DMS 273 (cell line): Measurements from ENCODE around the gene METTL25.

Experiments used
- DNase-seq: peaks from one replicate; lab custom pipeline; 2025; ENCODE audit not compliant: unreplicated experiment; lab: John Stamatoyannopoulos, UW

Gene METTL25

DNA sequence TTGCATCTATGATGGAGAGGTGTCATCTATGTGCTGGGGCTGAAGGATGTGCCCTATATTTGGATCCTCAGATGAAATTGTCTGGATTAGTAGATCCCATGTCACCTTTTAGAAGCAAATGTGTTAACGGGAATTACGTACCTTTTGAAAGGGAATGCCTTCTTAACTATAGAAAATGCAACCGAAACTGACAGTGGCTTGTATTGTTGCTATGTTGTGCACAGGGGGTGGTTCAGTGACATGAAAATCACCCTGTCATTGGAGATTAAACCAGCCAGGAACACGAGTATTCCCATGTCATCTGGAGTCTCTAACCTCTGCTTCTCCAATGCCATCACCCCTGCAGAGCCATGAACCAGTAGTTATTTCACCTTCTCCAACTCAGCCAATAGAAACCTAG is 110.2 kb downstream of the METTL25 start:
- no peak for DNase-seq

DNA sequence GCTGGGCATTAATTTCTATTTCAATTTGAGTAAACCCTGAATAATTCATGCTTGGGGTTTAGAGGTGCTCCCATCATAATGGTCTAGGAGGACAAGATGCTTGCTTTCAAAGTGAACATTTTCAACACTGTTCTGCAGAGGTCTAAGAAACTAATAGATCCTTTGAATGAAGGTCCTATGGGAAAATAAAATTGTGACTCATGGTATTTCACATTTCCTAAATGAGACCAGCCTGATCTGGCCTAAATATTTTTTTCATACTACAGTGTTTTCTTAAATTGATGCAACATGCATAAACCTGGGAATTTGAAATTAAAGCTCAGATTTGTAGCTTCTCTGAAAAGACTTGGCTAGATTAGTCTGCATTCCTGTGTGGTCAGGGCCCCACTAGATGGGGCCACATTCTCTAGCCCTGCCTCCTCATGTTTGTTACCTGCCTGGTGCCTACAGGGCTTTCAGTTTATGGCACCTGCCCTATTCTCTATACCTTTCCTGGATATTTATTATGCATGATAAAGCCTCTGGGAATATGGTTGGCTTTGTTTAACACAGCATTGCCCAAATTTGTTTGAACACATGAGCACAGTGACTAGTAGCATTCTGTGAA is 112.7 kb downstream of the METTL25 start:
- no peak for DNase-seq

DNA sequence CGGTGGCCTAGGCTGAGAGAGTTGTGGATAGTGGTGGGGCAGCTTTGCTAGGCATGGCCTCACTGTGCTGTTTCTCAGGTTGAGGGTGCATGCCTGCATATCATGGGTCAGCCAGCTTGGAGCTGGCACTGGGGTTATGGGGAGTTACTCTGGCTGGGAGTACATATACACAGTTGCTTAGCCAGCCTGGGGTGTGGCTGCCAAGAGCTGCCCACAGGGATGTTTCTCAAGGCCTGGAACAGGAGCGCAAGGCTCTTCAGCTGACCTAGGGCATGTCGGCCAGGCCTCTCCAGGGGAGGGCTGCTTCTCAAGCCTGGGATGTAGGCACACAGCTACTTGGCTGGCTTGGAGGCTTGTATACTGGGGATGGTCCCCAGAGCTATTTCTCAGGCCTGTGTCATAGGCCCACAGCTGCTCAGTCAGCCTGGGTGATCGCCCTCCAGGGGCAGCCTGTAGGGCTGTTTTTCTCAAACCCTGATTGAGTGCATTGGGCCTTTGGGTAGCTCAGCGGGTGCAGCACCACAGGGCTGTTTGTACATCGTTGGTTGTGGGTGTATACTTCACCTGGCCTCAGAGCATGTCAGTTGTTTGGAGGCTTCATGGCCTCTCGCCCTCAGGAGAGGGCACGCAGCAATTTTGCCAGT is 114.9 kb downstream of the METTL25 start:
- DNase-seq: no peak

DNA sequence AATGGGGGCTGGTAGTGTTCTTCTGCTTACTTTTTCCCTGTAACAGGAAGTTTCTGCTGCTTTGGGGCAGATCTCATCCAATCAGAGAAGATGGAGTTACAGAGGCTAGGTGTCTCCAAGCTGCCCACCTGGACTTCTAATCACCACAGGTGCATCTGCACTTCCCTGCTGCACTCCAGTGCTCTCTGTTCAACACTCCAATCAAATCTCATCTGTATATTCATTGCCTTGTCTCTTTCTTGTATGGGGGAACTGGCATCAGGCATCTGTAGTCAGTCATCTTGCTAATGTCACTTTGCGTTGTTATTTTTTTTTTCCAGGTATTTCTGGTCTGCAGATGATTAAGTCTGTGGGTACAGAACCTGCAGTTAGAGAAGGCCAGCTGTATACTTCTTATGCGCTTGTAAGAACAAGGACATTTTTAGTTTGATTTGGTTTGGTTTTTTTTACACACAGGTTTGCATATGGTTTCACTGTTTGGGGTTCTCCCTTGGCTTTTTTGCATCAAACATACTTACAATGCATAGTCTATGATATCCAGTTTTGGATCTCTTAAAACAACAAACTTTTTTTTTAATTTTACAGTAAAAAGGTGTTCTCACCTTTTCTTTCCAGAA is 116.0 kb downstream of the METTL25 start:
- DNase-seq: no peak

DNA sequence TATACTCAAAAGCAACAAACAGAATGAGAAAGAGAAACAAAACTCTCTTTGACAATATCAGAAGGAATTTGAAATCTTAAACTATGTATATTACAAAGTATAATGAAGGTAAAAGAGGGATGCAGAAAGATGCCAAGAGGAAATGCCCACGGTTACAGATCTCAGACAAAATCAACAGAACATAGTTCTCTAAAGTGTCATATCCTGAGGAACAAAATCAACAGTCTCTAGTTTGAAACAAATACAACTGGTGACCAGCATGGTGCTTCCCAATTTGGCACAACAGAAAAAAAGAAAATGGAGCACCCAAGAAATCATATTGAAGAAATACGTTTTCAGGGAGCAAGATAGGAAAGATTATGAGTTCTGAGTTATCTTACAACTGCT is 116.5 kb downstream of the METTL25 start:
- no peak for DNase-seq

DNA sequence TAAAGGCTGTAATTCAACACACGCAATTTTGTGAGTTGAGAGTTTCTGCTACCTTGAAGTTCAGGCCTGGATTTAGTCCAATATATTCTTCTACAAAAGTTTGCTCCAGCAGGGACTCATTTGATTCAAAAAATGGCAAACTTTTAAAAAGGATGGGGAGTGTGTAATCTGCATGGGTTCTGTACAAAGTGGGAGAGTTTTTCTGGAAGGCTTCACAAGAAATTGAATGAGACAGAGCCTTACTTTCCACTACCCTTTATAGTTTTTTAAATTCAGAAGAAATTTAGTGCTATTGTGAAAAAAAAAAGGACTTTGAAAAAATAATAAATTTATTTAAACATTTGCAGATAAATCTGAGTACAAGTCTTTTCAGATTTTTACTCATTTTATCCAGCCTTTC is 116.9 kb downstream of the METTL25 start:
- DNase-seq: no peak

DNA sequence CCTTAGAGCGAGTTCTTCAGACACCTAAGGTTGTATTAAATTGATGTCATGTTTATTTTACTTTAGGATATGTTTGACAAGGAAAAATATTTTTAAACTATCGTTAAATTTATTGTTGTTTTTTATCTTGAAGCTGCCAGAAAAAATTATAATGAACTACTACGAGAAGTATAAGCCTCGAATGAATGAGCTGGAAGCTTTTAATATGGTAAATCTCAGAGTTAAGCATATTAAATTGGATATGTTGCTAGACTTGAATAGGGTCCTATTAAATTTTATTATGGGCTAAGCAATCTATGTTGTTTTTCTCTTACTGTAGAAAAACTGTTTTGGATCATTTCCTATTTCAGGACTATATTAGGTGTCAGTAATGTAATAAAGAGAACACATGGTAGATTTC is 118.2 kb downstream of the METTL25 start:
- no peak for DNase-seq

DNA sequence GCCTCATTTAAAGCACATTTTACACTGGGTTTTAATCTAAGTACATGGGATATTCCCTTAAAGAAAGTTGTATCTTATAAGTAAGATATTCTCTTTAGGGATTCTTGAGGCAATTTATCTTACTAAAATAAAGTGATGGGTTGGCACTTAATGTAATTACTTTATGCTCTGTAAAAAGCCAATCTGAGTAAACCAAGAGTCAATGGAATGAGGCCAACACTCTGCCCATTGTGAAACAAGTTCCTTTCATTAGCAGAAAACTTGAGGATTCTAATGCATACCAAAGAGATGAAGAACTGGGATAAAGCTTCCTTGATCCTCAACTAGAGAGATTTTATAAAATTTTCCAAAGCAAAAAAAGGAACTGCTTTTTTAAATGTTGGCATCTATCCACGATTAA is 121.2 kb downstream of the METTL25 start:
- DNase-seq: no peak

DNA sequence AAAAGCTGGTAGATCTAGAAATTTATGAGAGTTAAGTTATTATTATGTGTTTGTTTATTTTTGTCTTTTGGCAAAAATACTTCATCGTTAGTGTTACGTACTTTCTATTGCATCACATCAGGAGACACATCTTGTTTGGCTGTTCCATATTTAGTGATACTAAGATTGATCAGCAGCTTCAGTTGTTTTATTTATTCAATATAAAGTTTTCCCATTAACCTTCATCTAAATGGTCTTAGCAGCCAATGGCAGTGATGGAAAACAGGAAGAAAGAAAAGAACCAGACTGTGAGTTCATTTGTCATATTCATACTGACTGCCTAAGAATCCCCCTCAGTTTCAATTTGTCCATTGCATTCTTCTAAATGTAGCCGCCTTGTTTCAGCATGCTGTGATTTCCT is 122.3 kb downstream of the METTL25 start:
- no peak for DNase-seq

DNA sequence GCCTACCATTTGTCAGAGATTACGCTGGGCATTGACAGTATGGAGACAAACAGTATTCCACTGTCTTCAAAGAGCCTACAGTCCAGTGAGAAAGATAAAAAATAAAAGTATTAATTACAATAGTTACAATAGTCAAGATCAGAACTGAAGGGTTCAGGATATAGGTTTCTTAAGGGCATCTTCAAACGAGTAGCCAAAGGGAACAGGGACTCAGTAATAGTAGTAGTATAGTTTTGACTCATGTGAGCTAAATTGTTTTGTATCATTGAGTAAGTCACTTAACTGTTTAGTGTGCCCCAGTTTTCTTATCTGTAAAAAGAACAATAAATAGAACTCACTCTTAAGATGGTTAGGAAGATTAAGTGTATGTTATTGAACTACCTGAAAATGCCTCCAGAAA is 123.6 kb downstream of the METTL25 start:
- no peak for DNase-seq

DNA sequence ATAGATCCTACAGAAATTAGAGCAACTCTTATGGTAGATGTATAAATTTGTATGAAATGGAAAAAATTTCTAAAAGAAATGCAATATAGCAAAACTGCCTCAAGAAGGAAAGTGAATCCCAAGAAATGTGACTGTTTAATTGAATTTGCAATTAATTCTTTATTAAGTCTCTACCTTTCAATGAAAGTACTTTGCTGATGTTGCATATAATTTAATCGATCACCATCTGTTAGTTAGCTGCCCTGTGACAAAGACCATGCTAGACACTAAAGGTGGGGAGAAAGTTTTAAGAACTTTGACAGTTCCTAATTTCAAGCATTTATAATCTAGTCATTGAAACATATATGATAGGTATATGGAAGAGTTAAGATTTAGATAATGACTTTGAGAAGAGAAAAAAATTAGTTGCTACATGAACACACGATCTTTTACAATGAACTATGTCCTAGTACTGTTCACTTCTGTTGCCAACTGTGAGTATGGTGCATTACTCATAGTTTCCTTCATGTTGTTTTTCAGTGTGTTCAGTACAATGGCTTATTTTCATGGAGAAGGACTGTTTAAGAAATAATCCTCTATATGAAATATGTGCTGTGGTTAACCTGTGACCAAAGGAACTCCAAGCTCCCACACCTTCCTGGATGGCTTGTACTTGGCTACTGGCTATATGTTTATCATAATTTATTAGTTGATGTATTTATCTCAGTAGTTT is 128.4 kb downstream of the METTL25 start:
- DNase-seq: no peak

DNA sequence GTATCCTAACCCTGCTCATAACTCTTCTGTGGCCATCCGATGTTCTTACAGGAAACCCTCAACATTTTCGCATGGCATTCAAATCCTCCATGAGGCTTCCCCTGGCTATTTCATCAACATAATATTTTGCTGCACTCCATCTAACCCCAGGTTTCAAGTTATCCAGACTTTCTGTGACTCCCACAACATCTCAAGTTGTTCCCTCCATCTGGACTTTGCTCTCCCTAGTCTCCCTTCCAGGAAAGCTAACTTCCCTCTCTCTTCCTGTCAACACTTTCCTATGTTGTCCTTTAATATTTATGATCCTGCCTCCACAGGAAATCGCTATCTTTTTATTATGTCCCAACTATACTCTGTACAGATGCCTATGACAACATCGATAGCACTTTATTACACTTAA is 146.1 kb downstream of the METTL25 start:
- DNase-seq: no peak

DNA sequence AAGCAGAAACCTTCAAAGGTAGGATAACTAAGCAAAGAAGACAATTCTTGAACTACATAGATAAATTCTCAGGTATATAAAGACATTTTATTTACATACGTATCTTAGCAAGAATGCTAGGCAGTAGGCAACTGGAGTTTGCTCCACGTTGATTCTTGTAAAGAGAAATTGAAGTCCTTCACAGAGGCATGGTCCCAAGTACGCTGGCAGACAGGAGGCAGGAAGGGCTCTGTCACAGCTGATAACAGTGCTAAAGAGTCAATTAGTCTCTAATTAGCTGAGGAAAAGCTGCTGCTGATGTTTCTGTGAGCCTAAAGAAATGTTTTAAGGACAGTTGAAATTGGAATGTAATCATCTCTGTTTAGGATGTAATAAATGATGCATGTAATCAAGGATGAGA is 146.8 kb downstream of the METTL25 start:
- no peak for DNase-seq

DNA sequence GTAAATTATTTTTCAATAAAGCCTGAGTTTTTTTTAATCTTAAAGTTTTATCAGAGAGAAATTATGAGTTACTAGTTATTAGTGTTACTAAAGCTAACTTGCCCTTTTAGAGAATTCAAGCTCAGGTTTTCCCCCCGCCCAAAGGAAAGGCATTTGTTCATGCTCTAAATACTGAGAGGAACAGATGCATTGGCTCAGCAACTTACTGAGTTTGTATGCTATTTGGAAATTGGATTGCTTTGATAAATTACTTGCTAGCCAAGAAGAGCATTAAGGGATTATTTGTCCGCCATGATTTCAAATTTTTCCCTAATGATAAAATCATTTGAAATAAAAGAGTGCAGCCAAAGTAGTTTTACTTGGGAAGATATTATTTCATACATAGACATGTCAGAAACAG is 149.4 kb downstream of the METTL25 start:
- DNase-seq: no peak

DNA sequence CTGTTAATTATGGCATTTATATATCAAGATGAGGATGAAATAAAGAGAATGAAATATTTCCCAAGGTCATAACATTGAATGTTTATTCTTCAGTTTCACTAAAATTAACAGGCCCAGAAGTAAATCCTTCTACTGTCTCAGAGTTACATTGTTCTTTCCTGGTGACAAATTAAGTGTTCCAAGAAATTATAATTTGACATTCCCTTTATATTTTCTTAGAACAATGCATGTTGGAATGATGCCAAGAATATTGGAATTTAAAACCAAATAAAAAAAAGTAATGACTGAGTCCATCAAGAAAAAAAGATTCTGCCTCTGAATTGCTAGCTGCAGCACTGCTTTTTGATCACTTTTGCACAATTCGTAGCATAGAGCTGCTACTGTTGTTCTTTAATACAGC is 152.1 kb downstream of the METTL25 start:
- no peak for DNase-seq

DNA sequence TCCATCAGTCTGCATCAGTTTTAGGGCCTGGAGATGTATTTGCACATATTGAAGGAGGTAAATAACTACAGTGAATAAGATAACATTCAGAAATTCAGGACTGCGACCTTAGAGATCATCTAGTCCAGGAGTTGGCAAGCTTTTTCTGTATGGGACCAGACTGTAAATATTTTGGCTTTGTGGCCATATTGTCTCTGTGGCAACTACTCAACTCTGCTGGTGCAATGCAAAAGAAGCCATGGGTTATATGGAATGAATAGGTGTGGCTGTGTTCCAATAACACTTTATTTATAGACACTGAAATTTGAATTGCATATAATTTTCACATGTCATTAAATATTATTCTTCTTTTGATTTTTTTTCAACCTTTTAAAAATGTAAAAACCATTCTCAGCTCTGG is 156.6 kb downstream of the METTL25 start:
- no peak for DNase-seq

DNA sequence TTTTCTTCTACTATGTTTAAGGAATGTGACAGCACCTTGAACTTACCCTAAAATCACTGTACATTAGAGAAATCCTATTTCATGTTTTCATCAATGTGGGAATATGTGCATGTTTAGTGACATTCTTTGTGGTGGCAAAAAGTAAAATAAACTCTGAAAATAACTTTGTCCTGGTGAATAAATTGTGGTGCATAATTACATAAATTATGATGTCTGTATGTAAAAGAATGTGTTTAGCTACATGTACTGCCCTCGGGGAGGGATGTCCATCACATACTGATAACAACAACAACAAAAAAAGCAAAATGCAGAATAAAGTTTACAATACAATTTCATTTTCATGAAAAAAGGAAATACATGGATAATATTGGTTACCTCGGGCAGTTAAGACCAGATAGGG is 157.3 kb downstream of the METTL25 start:
- DNase-seq: no peak

DNA sequence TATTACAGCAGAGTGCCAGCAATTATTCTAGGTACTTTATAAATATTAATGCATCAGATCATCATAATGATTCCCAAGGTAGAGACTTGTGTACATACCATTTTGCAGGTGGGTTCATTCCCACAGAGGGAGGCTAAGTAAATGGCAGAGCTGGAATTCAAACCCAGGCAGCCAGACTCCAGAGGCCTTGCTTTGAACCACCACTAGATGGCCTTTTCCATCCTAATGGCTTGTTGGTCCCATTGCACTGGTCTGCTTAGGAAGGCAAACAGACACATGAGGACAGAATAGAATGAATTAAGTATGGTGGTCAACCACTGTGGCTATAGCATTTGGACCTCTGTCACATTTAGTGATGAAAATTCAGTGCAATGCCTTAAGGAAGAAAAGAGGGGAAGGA is 158.7 kb downstream of the METTL25 start:
- DNase-seq: peak; percentile 35

DNA sequence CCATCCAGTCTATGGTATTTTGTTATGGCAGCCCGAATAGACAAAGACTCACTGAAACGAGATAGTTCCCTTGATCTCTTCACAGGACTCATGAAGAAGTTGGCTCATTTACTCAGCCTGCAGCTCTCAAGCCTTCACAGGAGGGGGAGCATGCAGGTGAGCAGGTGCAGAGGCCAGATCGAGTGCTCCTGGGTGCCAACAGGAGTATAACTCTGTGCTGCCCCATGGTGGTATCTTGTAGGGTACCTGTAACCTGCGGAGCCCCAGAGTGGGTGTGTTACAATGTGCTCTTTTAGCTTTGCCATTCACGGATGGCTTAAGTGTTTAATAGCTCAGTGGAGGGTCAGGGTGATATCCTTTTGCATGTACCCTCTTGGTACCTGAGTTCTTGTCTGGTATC is 159.5 kb downstream of the METTL25 start:
- no peak for DNase-seq

DNA sequence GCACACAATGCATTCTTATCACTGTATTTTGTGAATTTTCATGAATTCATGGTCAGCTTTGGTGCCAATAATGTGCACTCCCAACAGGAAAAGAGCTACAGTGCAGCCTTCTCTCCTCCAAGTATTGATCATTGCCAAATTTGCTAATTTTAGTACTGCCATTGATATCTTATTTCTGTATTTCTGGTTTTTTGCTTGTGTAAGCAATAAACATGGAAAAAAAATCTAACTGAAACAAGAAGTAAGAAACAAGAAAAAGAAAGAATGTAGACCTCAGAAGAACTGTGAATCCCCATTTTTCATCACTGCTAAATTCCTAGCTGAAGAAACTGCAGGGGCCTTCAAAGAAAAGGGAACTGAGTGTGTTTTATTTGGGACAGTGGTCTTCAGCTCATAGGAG is 161.2 kb downstream of the METTL25 start:
- no peak for DNase-seq

DNA sequence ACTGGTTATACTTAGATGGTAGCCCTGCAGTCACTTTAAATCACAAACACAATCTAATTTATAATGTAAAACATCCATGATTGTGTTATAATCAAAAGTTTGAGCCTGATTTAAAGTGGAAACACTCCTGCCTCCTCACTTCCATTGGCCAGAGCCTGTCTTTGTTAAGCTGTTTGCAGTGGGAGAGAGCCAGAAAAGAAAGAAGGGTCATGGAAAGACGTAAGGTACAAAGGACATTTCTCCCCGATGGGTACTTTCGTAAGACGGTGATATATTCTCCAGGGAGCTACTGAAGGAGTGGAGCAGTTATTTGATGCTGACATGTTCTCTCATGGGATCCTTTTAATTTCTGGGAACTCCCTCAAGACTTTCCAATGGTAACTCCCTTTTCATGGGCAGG is 164.0 kb downstream of the METTL25 start:
- no peak for DNase-seq

DNA sequence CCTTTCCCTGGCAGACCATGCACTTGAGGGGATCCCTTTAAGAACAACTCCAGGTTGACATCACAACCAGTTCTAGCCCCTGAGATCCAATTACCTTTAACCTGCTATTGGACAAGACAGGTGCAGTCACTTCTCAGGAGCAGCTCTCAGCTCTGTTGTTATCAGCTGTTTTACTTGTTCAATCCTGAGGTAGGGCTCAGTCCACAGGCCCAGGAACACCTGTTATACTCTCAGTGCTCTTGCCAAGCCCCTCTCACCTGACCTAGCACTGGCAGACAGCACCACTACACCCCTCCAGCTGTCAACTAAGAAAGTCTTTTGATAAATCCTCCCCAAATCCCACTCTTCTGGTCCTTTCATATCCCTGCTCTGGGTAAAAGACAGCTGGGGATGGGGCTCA is 164.4 kb downstream of the METTL25 start:
- DNase-seq: no peak
